GM10248 (cell line): ENCODE measurements around the gene GPX6.
"Not testable (repeated sequence)": the region's sequence is repeated elsewhere in the genome, so short reads cannot be mapped to it uniquely, and the experiment has no call there.

Source experiments
- CTCF ChIA-PET: fragments of 300-600 bp; sonication (Branson Sonifier 250); formaldehyde crosslinking; extraction: SDS; loops from one replicate; lab custom pipeline; 2021; ENCODE audit warnings: antibody characterized with exemption; lab: Yijun Ruan, JAX
- POLR2A ChIA-PET: fragments of 350-650 bp; sonication (Branson Sonifier 250); formaldehyde crosslinking; extraction: SDS; loops from one replicate; lab custom pipeline; 2020; ENCODE audit warnings: antibody characterized with exemption; lab: Yijun Ruan, JAX
- DNase-seq: peaks from one replicate; pipeline ENCODE4 v3.0.0; 2012; ENCODE audit errors: extremely low spot score
- TF ChIP-seq, protein P1 (sequence below): IDR thresholded peaks from 2 replicates; pipeline ENCODE4 v1.5.1; 2012; ENCODE audit warnings: mild to moderate bottlenecking, low read depth; ENCODE audit errors: extremely low read depth, missing control alignments, control extremely low read depth

GPX6 gene

DNA sequence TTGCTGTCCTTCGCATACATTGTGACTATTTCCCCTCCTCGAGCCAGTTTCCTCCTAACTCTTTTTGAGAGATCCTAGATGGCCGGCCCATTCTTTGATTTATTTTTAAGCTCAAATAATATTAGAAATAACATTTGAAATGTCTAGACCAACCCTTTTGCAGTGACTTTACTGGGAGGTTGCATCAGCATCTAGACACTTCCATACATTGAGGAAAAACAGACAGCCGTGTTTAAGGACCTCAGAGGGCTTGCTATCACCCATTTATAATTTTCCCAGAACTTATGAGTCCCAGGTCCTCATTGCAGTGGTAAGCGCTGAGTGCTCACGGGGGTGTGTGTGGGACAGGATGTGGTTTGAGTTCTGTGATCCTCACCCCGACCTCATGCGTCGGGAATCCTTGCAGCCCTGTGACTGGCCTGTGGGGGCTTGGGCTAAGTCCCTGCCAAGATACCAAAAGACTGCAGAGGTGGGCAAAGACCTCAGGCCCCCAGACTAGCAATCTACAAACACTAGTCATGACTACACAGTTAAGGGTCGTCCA lies 10.0 kb upstream of the GPX6 start, which contains the start of gene GPX5:
TSS of gene GPX5 (plus strand) at position 386 of the 544 bp plus-strand sequence. CDS start at position 519, 133 bp downstream.
- POLR2A ChIA-PET: no interaction called here
- CTCF ChIA-PET: no interaction called here
- TF ChIP-seq, protein P1, sequence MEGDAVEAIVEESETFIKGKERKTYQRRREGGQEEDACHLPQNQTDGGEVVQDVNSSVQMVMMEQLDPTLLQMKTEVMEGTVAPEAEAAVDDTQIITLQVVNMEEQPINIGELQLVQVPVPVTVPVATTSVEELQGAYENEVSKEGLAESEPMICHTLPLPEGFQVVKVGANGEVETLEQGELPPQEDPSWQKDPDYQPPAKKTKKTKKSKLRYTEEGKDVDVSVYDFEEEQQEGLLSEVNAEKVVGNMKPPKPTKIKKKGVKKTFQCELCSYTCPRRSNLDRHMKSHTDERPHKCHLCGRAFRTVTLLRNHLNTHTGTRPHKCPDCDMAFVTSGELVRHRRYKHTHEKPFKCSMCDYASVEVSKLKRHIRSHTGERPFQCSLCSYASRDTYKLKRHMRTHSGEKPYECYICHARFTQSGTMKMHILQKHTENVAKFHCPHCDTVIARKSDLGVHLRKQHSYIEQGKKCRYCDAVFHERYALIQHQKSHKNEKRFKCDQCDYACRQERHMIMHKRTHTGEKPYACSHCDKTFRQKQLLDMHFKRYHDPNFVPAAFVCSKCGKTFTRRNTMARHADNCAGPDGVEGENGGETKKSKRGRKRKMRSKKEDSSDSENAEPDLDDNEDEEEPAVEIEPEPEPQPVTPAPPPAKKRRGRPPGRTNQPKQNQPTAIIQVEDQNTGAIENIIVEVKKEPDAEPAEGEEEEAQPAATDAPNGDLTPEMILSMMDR: no peak
- no peak for DNase-seq

DNA sequence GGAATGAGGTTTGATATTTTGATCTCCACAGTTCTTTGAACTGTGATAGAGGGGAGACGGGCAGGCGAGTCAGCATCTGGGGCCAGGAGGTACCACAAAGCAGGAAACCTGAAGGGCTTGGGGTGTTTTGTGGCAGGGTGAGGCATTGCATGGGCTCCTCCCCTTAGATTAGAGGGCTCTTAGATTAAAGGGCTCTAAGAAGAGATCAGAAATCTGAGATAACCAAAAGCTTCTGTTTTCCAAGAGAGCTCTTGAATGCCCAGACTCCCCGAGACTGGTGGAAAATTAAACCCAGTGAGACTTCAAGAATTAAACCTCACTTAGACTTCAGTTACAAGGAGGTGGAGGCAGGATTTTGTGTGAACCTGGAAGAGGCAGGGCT lies 7.6 kb upstream of the GPX6 start:
- ChIA-PET POLR2A (no interaction called here), CTCF (interaction anchor here (1.3 kb wide), 1 partner anchor 16 kb away, joined by 3 read pairs; no protein-coding TSS in a partner anchor)
- no peak for DNase-seq

DNA sequence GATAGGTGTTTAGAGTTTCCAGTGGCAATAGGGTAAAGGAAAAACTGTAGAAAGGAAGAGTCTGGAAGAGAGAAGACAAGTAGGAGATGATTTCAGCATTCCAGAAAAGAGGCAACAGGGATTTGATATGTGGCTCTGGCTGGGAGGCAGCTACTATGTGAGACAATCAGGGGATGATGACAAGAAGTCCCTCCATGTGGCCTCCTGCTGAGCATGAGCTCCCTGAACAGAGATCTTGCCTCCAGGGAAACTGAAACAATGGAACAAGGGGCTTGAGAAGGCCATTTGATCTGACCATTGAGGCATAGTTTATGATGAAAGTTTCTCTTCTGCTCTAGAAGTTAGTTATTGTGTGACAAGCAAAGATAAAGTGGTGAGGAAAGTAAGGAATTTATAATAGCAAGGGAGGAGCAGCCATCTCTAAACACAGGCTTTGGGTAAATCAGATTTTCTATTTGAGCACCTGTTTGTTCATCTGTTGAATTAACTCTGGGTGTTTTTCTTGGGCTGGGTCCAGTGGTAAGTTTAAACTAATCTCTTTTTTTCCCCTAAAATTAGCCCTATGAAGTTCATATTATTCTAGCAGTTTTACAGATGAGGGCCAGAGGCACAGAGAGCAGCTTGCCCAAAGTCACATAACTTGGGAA lies 7.1 kb upstream of the GPX6 start:
- TF ChIP-seq, protein P1: no peak
- no peak for DNase-seq
- ChIA-PET POLR2A (no interaction called here), CTCF (interaction anchor here (1.3 kb wide), 1 partner anchor 17 kb away, joined by 3 read pairs; no protein-coding TSS in a partner anchor)

More for the DNA sequence above, 7.6 kb upstream of the GPX6 start:
- TF ChIP-seq, protein P1: no peak

DNA sequence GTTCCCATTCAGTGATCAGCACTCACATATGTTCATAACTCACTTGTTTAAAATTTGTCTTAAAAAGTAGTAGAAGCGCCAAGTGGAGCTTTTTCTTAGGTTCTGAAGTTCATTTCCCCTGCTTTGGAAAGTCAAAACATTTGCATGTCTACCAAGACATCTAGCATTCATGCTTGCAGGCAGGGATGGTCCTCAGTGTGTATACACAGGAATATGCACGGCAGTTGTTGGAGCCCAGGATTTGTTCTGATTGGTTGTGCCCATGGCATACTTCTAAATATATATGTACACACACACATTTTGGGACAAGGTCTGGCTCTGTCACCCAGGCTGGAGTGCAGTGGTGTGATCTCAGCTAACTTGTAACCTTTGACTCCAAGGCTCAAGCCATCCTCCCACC lies 2.4 kb upstream of the GPX6 start:
- TF ChIP-seq, protein P1: no peak
- ChIA-PET CTCF (interaction anchor here (1.0 to 1.7 kb wide), 2 partner anchors 12 to 13 kb away, joined by 4 read pairs; no protein-coding TSS in a partner anchor), POLR2A (no interaction called here)
- no peak for DNase-seq

DNA sequence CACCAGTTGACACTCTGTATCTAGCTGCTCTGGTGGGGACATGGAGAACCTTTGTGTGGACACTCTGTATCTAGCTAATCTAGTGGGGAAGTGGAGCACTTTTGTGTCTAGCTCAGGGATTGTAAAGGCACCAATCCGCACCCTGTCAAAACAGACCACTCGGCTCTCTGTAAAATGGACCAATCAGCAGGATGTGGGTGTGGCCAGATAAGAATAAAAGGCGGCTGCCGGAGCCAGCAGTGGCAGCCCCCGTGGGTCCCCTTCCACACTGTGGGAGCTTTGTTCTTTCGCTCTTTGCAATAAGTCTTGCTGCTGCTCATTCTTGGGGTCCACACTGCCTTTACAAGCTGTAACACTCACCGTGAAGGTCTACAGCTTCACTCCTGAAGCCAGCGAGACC lies 3.2 kb downstream of the GPX6 start:
- CTCF ChIA-PET, POLR2A ChIA-PET, DNase-seq: not testable (repeated sequence)

DNA sequence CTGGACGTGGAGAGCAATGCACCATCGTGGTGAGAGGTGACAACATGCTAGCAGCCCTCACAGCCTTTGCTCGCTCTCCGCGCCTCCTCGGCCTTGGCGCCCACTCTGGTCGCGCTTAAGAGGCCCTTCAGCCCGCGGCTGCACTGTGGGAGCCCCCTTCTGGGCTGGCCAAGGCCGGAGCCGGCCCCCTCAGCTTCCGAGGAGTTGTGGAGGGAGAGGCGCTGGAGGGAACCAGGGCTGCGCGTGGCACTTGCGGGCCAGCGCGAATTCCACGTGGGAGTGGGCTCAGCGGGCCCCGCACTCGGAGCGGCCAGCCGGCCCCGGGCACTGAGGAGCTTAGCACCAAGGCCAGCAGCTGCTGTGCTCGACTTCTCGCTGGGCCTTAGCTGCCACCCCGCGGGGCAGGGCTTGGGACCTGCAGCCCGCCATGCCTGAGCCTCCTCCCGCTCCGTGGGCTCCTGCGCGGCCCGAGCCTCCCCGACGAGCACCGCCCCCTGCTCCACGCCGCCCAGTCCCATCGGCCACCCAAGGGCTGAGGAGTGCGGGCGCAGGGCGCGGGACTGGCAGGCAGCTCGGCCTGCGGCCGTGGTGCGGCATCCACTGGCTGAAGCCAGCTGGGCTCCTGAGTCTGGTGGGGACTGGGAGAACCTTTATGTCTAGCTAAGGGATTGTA lies 3.8 kb downstream of the GPX6 start:
- POLR2A ChIA-PET: no interaction called here
- CTCF ChIA-PET: no interaction called here
- DNase-seq: no peak
- TF ChIP-seq, protein P1: no peak
